Neuronal stem cell (in vitro differentiated cells): ENCODE results near the gene EMP1.
A peak's percentile ranks its signal among the peaks of the same experiment; 100 is the strongest.

Experiments
- DNase-seq: peaks from one replicate; pipeline ENCODE4 v3.0.0-alpha.2; 2013; ENCODE audit warnings: low spot score
- H2AFZ ChIP-seq: one replicate; pipeline ENCODE4 v1.6.1; 2013; ENCODE audit warnings: mild to moderate bottlenecking, low read length, inconsistent platforms
- H2AK5ac ChIP-seq: 2 replicates; pipeline ENCODE4 v1.6.1; 2013; ENCODE audit warnings: low read depth, mild to moderate bottlenecking, inconsistent platforms, low read length, moderate library complexity, mixed read lengths
- H2BK120ac ChIP-seq: 2 replicates; pipeline ENCODE4 v1.6.1; 2013; ENCODE audit warnings: low read depth, mild to moderate bottlenecking, inconsistent platforms, low read length, moderate library complexity, mixed read lengths
- H2BK12ac ChIP-seq: one replicate; pipeline ENCODE4 v1.6.1; 2013; ENCODE audit warnings: low read length, inconsistent platforms
- H2BK15ac ChIP-seq: 2 replicates; pipeline ENCODE4 v1.6.1; 2013; ENCODE audit warnings: mild to moderate bottlenecking, low read length, inconsistent platforms, mixed read lengths
- H2BK5ac ChIP-seq: one replicate; pipeline ENCODE4 v1.6.1; 2013; ENCODE audit warnings: inconsistent platforms, mild to moderate bottlenecking, low read length, moderate library complexity
- H3K14ac ChIP-seq: one replicate; pipeline ENCODE4 v1.6.1; 2013; ENCODE audit warnings: low read length, inconsistent platforms
- H3K18ac ChIP-seq: 2 replicates; pipeline ENCODE4 v1.6.1; 2013; ENCODE audit warnings: low read length, inconsistent platforms
- H3K23ac ChIP-seq: 2 replicates; pipeline ENCODE4 v1.6.1; 2013; ENCODE audit warnings: low read depth, mild to moderate bottlenecking, mixed read lengths, low read length, inconsistent platforms; ENCODE audit not compliant: poor library complexity
- H3K27ac ChIP-seq: replicated peaks from 3 replicates; pipeline ENCODE4 v1.5.1; 2013; ENCODE audit warnings: low read length, inconsistent platforms
- H3K27me3 ChIP-seq, 3 experiments: 2 replicates each; pipeline ENCODE4 v1.6.1; 2013; ENCODE audit warnings: low read length in 3 of 3, mild to moderate bottlenecking in 2 of 3, inconsistent platforms in 1 of 3, low read depth in 1 of 3, mixed read lengths in 1 of 3, moderate library complexity in 1 of 3; ENCODE audit not compliant: control insufficient read depth in 3 of 3, insufficient read depth in 3 of 3
- H3K36me3 ChIP-seq, 2 donors: replicated peaks in 1 of 2; 2 replicates each; pipeline ENCODE4 v1.6.1; 2013; ENCODE audit warnings: low read length in 2 of 2; ENCODE audit not compliant: control insufficient read depth in 2 of 2, insufficient read depth in 2 of 2
- H3K4ac ChIP-seq: 2 replicates; pipeline ENCODE4 v1.6.1; 2013; ENCODE audit warnings: inconsistent platforms, mild to moderate bottlenecking, low read length, moderate library complexity
- H3K4me1 ChIP-seq, 2 donors: 1 replicate in 1 of 2; 2 replicates in 1 of 2; pipeline ENCODE4 v1.6.1; 2013; ENCODE audit warnings: low read length in 2 of 2, low read depth in 1 of 2; ENCODE audit not compliant: control insufficient read depth in 2 of 2, insufficient read depth in 1 of 2
- H3K4me2 ChIP-seq: one replicate; pipeline ENCODE4 v1.6.1; 2013; ENCODE audit warnings: mild to moderate bottlenecking, low read length, inconsistent platforms; ENCODE audit not compliant: insufficient read depth, poor library complexity, severe bottlenecking
- H3K4me3 ChIP-seq, 2 donors: 2 replicates each; pipeline ENCODE4 v1.5.1; 2013; ENCODE audit warnings: low read length in 2 of 2, mild to moderate bottlenecking in 2 of 2, inconsistent platforms in 1 of 2, moderate library complexity in 1 of 2
- H3K79me1 ChIP-seq: one replicate; pipeline ENCODE4 v1.6.1; 2013; ENCODE audit warnings: low read depth, mild to moderate bottlenecking, inconsistent platforms, low read length, moderate library complexity
- H3K9ac ChIP-seq: one replicate; pipeline ENCODE4 v1.6.1; 2013; ENCODE audit warnings: mild to moderate bottlenecking, low read depth, low read length, inconsistent platforms; ENCODE audit not compliant: poor library complexity
- H3K9me3 ChIP-seq, 2 donors: replicated peaks in 1 of 2; 2 replicates each; pipeline versions ENCODE3 to v1.6.1; 2013; ENCODE audit warnings: low read length in 2 of 2, mild to moderate bottlenecking in 2 of 2, inconsistent platforms in 1 of 2, low read depth in 1 of 2, mixed read lengths in 1 of 2, moderate library complexity in 1 of 2; ENCODE audit not compliant: control insufficient read depth in 2 of 2, insufficient read depth in 1 of 2
- H4K8ac ChIP-seq: one replicate; pipeline ENCODE4 v1.6.1; 2013; ENCODE audit warnings: low read depth, mild to moderate bottlenecking, inconsistent platforms, low read length, moderate library complexity
- H4K91ac ChIP-seq: one replicate; pipeline ENCODE4 v1.6.1; 2013; ENCODE audit warnings: low read length, low read depth, mild to moderate bottlenecking, inconsistent platforms; ENCODE audit not compliant: poor library complexity
- WGBS, 2 donors: extraction: QIAGEN DNeasy Blood & Tissue Kit; methylation state at CpG; one replicate each; pipeline ENCODE4 v1.1.7; 2013; ENCODE audit warnings: missing lambda C conversion rate in 2 of 2, mixed read lengths in 1 of 2; ENCODE audit not compliant: insufficient read length in 2 of 2, insufficient replicate concordance in 1 of 2; ENCODE audit errors: extremely low coverage in 2 of 2; 5-methylcytosine and 5-hydroxymethylcytosine counted together

The EMP1 gene

GRCh38 chr12:13194401-13195110, 2.0 kb upstream of the EMP1 start:
- DNase-seq: no peak
- Histone ChIP-seq H4K8ac (no peak overlapping the region), H3K79me1 (no peaks in the 10 kb centered on the region), H4K91ac (no peak overlapping the region), H3K18ac (no peak overlapping the region), H2AK5ac (no peak overlapping the region), H3K4me3 (no peak overlapping the region), H3K4me2 (no peak overlapping the region), H2BK12ac (no peak overlapping the region), H3K9me3 (peaks cover 0 to 3% of the 10 kb centered on the region in 2 donors), H2BK15ac (no peak overlapping the region), H3K27ac (no peak overlapping the region), H3K23ac (no peak overlapping the region), H2AFZ (no peak overlapping the region), H3K14ac (no peak overlapping the region), H3K36me3 (no peaks in the 10 kb centered on the region), H3K4ac (no peak overlapping the region), H2BK5ac (no peak overlapping the region), H3K4me1 (peaks cover 17 to 46% of the 10 kb centered on the region in 2 donors), H2BK120ac (no peak overlapping the region), H3K9ac (no peak overlapping the region), H3K27me3 (no peaks in the 10 kb centered on the region)
- WGBS, 2 donors: no CpG with 5 or more reads among the region's 6 CpGs

- Histone ChIP-seq H3K9ac (no peak overlapping the region), H2BK5ac (no peak overlapping the region), H3K4me3 (no peak overlapping the region), H3K27ac (no peak overlapping the region), H3K14ac (no peak overlapping the region), H3K4me1 (peaks cover 17 to 46% of the 10 kb centered on the region in 2 donors), H3K27me3 (no peaks in the 10 kb centered on the region), H4K91ac (no peak overlapping the region), H3K18ac (no peak overlapping the region), H2BK120ac (no peak overlapping the region), H3K23ac (no peak overlapping the region), H4K8ac (no peak overlapping the region), H2AFZ (no peak overlapping the region), H3K9me3 (peaks cover 0 to 3% of the 10 kb centered on the region in 2 donors), H2AK5ac (no peak overlapping the region), H3K4me2 (no peak overlapping the region), H2BK12ac (no peak overlapping the region), H2BK15ac (no peak overlapping the region), H3K4ac (no peak overlapping the region), H3K79me1 (no peaks in the 10 kb centered on the region), H3K36me3 (no peaks in the 10 kb centered on the region)
- WGBS, 2 donors: no CpG with 5 or more reads among the region's 4 CpGs
- no peak for DNase-seq
These were observed 1.3 kb upstream of the EMP1 start for GRCh38 chr12:13195250-13195649.

DNA sequence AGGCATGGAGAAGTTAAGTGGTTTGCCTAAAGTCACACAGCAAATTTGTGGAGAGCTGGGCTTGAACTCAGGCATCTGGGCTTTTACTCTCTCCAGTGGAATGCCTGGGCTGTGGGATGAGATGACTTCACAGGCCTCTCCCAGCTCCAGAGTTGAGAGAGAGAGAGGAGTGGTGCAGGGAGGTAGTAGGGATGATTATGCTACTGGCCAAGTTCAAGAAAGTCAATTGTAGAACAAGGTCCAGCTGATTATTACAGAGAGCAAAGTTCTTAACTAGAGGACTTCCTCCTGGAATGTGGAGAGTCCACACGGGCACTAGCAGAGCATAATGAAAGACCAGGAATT, 769 bp upstream of the EMP1 start:
- no peak overlapping the region for H2BK12ac ChIP-seq
- peak overlapping the region; percentile 58 for H2AFZ ChIP-seq
- no peak overlapping the region for H3K4me3 ChIP-seq
- H3K4ac ChIP-seq: no peak overlapping the region
- H3K36me3 ChIP-seq: no peaks in the 10 kb centered on the region
- H3K18ac ChIP-seq: no peak overlapping the region
- no peak overlapping the region for H3K27ac ChIP-seq
- H3K9me3 ChIP-seq: peaks cover 0 to 3% of the 10 kb centered on the region in 2 donors
- no peak overlapping the region for H4K91ac ChIP-seq
- no peak overlapping the region for H3K9ac ChIP-seq
- DNase-seq: no peak
- H2BK15ac ChIP-seq: no peak overlapping the region
- H3K79me1 ChIP-seq: no peaks in the 10 kb centered on the region
- no peak overlapping the region for H3K4me2 ChIP-seq
- no peak overlapping the region for H3K14ac ChIP-seq
- WGBS, 2 donors: no CpG with 5 or more reads among the region's 1 CpG
- no peak overlapping the region for H2BK120ac ChIP-seq
- no peak overlapping the region for H2BK5ac ChIP-seq
- peaks cover 17 to 46% of the 10 kb centered on the region in 2 donors for H3K4me1 ChIP-seq
- no peak overlapping the region for H2AK5ac ChIP-seq
- no peaks in the 10 kb centered on the region for H3K27me3 ChIP-seq
- H4K8ac ChIP-seq: no peak overlapping the region
- H3K23ac ChIP-seq: no peak overlapping the region

DNA sequence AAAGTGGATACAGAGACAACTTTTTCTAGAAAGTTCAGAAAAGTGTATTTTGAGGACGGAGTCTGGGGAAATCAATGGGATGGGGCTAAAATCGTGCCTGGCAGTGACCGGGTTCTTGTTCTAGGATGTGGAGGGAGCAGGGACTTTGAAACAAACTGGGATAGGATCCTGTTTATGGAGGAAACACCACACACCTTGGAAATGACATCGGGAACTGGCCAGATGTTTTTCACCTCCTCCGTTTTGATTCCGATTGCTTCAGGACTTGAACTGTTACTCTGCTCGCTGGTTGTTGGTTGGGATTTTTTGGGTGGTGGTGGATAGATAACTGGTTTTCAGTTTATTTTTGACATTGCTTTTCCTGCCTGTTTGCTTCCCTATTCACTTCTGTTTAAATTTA, 506 bp downstream of the EMP1 start:
- Histone ChIP-seq H2AK5ac (no peak overlapping the region), H3K9ac (no peak overlapping the region), H2BK15ac (no peak overlapping the region), H2AFZ (peak overlapping the region; percentile 58), H3K4me3 (no peak overlapping the region), H3K36me3 (no peaks in the 10 kb centered on the region), H2BK5ac (no peak overlapping the region), H2BK120ac (no peak overlapping the region), H3K18ac (no peak overlapping the region), H3K4me1 (peaks cover 17 to 46% of the 10 kb centered on the region in 2 donors), H3K9me3 (peaks cover 0 to 3% of the 10 kb centered on the region in 2 donors), H3K27ac (no peak overlapping the region), H3K4ac (no peak overlapping the region), H3K27me3 (no peaks in the 10 kb centered on the region), H4K91ac (no peak overlapping the region), H2BK12ac (no peak overlapping the region), H3K4me2 (no peak overlapping the region), H3K79me1 (no peaks in the 10 kb centered on the region), H3K23ac (no peak overlapping the region), H3K14ac (no peak overlapping the region), H4K8ac (no peak overlapping the region)
- DNase-seq: no peak
- no CpG with 5 or more reads among the region's 7 CpGs for WGBS, 2 donors
